Left lung (tissue), 10 donors: Measurements from ENCODE around the gene TSC22D2. TPM values are rescaled to one million over a fixed set of nuclear protein-coding genes. Genes with fewer than 3 reads are reported as not detected.

ENCODE experiments used
- ATAC-seq: fragments of 200-7000 bp; cut with Tn5 transposase; one replicate; pipeline ENCODE4 v1.9.1; 2020; ENCODE audit warnings: moderate library complexity
- DNase-seq, 4 donors: peaks; one replicate each; pipeline ENCODE4 v3.0.0-alpha.2; 2013 to 2020
- H3K27ac ChIP-seq, 2 donors: fragments of 200-600 bp; sonication (generic) in 1 of 2; one replicate each; pipeline versions ENCODE4 v1.5.0 to v1.8.0; 2020 to 2021
- H3K27me3 ChIP-seq, 2 donors: fragments of 200-600 bp; sonication (generic) in 1 of 2; one replicate each; pipeline versions ENCODE4 v1.5.0 to v1.8.0; 2020 to 2021
- H3K36me3 ChIP-seq, 2 donors: fragments of 200-600 bp; sonication (generic) in 1 of 2; one replicate each; pipeline versions ENCODE4 v1.5.0 to v1.8.0; 2020 to 2021
- H3K4me1 ChIP-seq, 2 donors: fragments of 200-600 bp; one replicate each; pipeline ENCODE4 v1.8.0; 2021
- H3K4me3 ChIP-seq, 2 donors: fragments of 200-600 bp; sonication (generic) in 1 of 2; one replicate each; pipeline versions ENCODE4 v1.5.0 to v1.8.0; 2020 to 2021; ENCODE audit warnings: mild to moderate bottlenecking in 1 of 2
- H3K9me3 ChIP-seq, 2 donors: fragments of 200-600 bp; sonication (generic) in 1 of 2; one replicate each; pipeline versions ENCODE4 v1.5.0 to v1.8.0; 2020 to 2021
- CTCF ChIP-seq, 2 donors: fragments of 200-600 bp; sonication (generic) in 1 of 2; IDR thresholded peaks; one replicate each; pipeline versions ENCODE4 v1.5.0 to v1.8.0; 2021; ENCODE audit warnings: antibody characterized with exemption in 2 of 2
- intact Hi-C, 2 donors: fragments of 100-400 bp; cut with DNase I; formaldehyde crosslinking; loops; one replicate each; pipeline versions ENCODE4 v1.11.2 to v1.14.2; 2022
- polyA plus RNA-seq, 6 donors: library from polyadenylated mRNA; unstranded; fragments of 120-200 nt; gene quantifications; one replicate each; pipeline ENCODE4 v1.2.1, GENCODE V29; 2013; ENCODE audit not compliant: insufficient read length in 6 of 6
- total RNA-seq, 2 donors: library from RNA; stranded (reverse); fragmentation: NEBNext Ultra II Directional; extraction: Animal tissue kit (Norgen Biotek cat#: 25700); gene quantifications; one replicate each; pipeline ENCODE4 v1.2.1, GENCODE V29; 2021
- donor health status: DM: no; HTN: yes; CAD: no.
- donor health status: DM: no; HTN: no; CAD: no.

The TSC22D2 gene
- total and polyA plus RNA-seq, 8 donors, result 25.9 to 92.9 (median 81.9) TPM

GRCh38 chr3:150399060-150399459 lies 9.0 kb upstream of the TSC22D2 start:
- Histone ChIP-seq H3K9me3 (no peaks in the 10 kb centered on the region), H3K36me3 (no peaks in the 10 kb centered on the region), H3K27me3 (no peaks in the 10 kb centered on the region), H3K4me1 (no peaks in the 10 kb centered on the region), H3K4me3 (no peak overlapping the region), H3K27ac (no peak overlapping the region)
- DNase-seq (no peak), ATAC-seq (no peak)
- intact Hi-C loops, result no loop called here
- no peak for TF ChIP-seq CTCF (IDR thresholded peaks at IDR 0.05)

DNA sequence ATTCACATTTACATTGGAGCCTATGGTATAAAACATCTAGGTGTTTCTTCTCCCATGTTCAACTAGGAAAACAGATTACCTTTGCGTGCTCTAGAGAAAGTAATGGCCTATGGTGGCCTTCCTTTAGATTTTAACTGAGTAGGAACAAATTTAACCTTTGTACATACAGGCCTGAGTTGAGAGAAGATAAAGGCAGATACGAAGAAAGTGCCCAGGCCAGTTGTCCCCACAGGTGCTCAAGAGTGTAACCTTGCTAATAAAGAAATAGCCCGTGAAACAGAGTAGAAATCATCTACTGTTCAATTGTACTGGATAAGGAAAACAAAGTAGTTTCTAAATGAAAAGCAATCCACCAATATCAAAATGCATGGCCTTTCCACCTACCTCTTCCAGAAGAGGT lies 6.8 kb upstream of the TSC22D2 start:
- no peaks in the 10 kb centered on the region for H3K9me3 ChIP-seq
- no peaks in the 10 kb centered on the region for H3K27me3 ChIP-seq
- no peaks in the 10 kb centered on the region for H3K4me1 ChIP-seq
- H3K36me3 ChIP-seq, result no peaks in the 10 kb centered on the region
- H3K27ac ChIP-seq, result no peak overlapping the region
- ATAC-seq (no peak), DNase-seq (no peak)
- intact Hi-C loops, result no loop called here
- no peak overlapping the region for H3K4me3 ChIP-seq
- TF ChIP-seq CTCF (IDR thresholded peaks at IDR 0.05), result no peak

DNA sequence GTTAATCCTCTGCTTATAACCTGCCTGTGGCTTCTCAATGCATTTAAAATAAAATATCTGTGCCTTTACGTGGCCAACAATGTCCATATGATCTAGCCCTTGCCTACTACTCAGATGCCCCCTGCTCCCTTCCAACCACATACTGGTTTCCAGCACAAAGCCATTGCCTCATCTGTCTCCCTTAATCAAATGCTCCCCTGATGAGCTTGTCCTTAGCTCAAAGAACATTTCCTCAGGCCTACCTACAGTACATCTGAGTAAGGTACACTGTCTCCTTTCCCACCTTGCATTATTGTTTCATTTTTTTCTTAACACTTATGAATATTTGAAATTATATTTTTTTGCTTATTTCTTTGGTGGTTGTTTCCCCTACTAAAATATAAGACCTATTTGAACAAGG lies 5.9 kb upstream of the TSC22D2 start:
- ATAC-seq, result no peak
- intact Hi-C loops, result no loop called here
- H3K9me3 ChIP-seq, result no peaks in the 10 kb centered on the region

GRCh38 chr3:150404023-150404422 lies 4.1 kb upstream of the TSC22D2 start:
- no peak for TF ChIP-seq CTCF (IDR thresholded peaks at IDR 0.05)
- Histone ChIP-seq H3K4me3 (no peak overlapping the region), H3K4me1 (peaks cover 0 to 4% of the 10 kb centered on the region in 2 donors), H3K27me3 (no peaks in the 10 kb centered on the region), H3K27ac (no peak overlapping the region), H3K9me3 (no peaks in the 10 kb centered on the region), H3K36me3 (no peaks in the 10 kb centered on the region)
- intact Hi-C loops, result no loop called here
- no peak for ATAC-seq
- no peak for DNase-seq

More for the DNA sequence above, 5.9 kb upstream of the TSC22D2 start:
- no peak for TF ChIP-seq CTCF (IDR thresholded peaks at IDR 0.05)
- no peak for DNase-seq
- H3K27ac ChIP-seq, result no peak overlapping the region
- no peak overlapping the region for H3K4me3 ChIP-seq
- H3K36me3 ChIP-seq, result no peaks in the 10 kb centered on the region
- H3K27me3 ChIP-seq, result no peaks in the 10 kb centered on the region
- H3K4me1 ChIP-seq, result peaks cover 0 to 2% of the 10 kb centered on the region in 2 donors

DNA sequence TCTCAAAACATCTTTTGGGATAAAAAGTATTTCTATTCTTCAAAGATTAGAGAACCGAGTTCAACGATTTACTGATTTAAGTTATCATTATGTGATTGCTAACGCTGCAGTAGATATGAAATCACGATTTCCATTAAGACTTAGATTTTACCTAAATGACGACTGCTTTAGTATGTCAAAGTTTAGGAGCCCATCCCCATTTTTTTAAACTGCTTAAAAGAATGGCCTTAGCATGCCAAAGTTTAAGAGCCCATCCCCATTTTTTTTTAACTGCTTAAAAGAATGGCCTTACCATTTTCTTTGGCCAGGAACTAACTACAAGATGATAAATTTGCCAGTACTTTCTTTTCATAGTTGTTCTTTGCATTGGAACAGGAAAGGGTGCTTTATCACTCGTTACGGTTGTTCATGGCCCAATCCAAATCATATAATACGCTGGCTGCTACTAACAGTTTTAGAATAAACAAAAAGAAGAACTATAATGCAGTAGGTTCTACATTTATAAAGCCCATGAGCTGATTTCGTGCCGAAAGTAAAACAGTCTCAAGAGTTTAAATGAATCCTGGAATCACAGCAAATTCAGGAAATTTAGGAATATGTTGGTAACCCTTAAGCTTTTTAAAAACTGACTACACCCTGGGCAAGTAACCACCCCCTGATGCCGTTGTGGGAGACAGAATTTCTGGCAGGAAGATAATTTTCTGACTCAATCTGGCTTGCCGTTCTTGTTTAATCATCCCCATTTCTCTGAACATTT lies 869 bp upstream of the TSC22D2 start:
- H3K4me1 ChIP-seq, result peaks cover 0 to 17% of the 10 kb centered on the region in 2 donors
- DNase-seq (no peak), ATAC-seq (no peak)
- H3K27ac ChIP-seq, result peak overlapping the region; percentile 100
- peak overlapping the region; percentile 86 to 91 for H3K4me3 ChIP-seq
- H3K36me3 ChIP-seq, result no peaks in the 10 kb centered on the region
- no peaks in the 10 kb centered on the region for H3K9me3 ChIP-seq
- intact Hi-C loops, result no loop called here
- no peak for TF ChIP-seq CTCF (IDR thresholded peaks at IDR 0.05)
- no peaks in the 10 kb centered on the region for H3K27me3 ChIP-seq
